Stomach (tissue), 9 donors: Measurements from ENCODE around the gene VTI1A. TPM values are rescaled to one million over a fixed set of nuclear protein-coding genes. Genes with fewer than 3 reads are reported as not detected.

Experiments
- DNase-seq, 2 donors: peaks; one replicate each; pipeline versions ENCODE4 v3.0.0 to v3.0.0-alpha.2; 2013 to 2019
- H3K27ac ChIP-seq, 5 donors: fragments of 200-600 bp in 4 of 5; sonication (generic) in 4 of 5; one replicate each; pipeline ENCODE4 v1.5.1; 2013 to 2019; ENCODE audit warnings: mild to moderate bottlenecking in 1 of 5, moderate library complexity in 1 of 5
- H3K27me3 ChIP-seq, 3 donors: fragments of 200-600 bp; sonication (generic); one replicate each; pipeline ENCODE4 v1.5.1; 2017 to 2019; ENCODE audit warnings: mixed run types in 1 of 3
- H3K36me3 ChIP-seq, 4 donors: fragments of 200-600 bp; sonication (generic); 1 replicate in 3 of 4; 2 replicates in 1 of 4; pipeline ENCODE4 v1.5.1; 2016 to 2019
- H3K4me1 ChIP-seq, 4 donors: fragments of 200-600 bp; sonication (generic); one replicate each; pipeline ENCODE4 v1.5.1; 2016 to 2019
- H3K4me3 ChIP-seq, 4 donors: fragments of 200-600 bp; sonication (generic) in 3 of 4; one replicate each; pipeline ENCODE4 v1.5.1; 2016 to 2019; ENCODE audit warnings: mild to moderate bottlenecking in 1 of 4
- H3K9me3 ChIP-seq, 4 donors: fragments of 200-600 bp; sonication (generic); one replicate each; pipeline ENCODE4 v1.5.1; 2016 to 2019
- CTCF ChIP-seq, 7 experiments: fragments of 450-650 bp in 4 of 7; fragments of 200-600 bp in 3 of 7; sonication (generic) in 3 of 7; IDR thresholded peaks; one replicate each; pipeline ENCODE4 v1.5.1; 2016 to 2019; ENCODE audit warnings: antibody characterized with exemption in 7 of 7, control low read depth in 2 of 7, mild to moderate bottlenecking in 1 of 7
- EP300 ChIP-seq: sonication (generic); formaldehyde crosslinking; IDR thresholded peaks from one replicate; pipeline ENCODE4 v1.6.1; 2017; ENCODE audit warnings: antibody characterized with exemption
- POLR2A ChIP-seq, 4 donors: fragments of 450-650 bp; IDR thresholded peaks; one replicate each; pipeline ENCODE4 v1.6.1; 2016; ENCODE audit warnings: antibody characterized with exemption in 4 of 4, control low read depth in 2 of 4, mild to moderate bottlenecking in 1 of 4, moderate library complexity in 1 of 4
- POLR2AphosphoS5 ChIP-seq, 3 donors: sonication (generic); formaldehyde crosslinking; IDR thresholded peaks; one replicate each; pipeline ENCODE4 v1.6.1; 2016; ENCODE audit warnings: antibody characterized with exemption in 3 of 3
- WGBS, 5 donors: extraction: QIAGEN DNeasy Blood & Tissue Kit in 3 of 5; methylation state at CpG; one replicate each; pipeline versions ENCODE4 v1.1.5 to v1.1.7; 2013 to 2018; 5-methylcytosine and 5-hydroxymethylcytosine counted together
- intact Hi-C: fragments of 100-400 bp; cut with DNase I; formaldehyde crosslinking; loops from one replicate; pipeline ENCODE4 v1.15.1; 2023; ENCODE audit warnings: low total_unique reads
- polyA plus RNA-seq, 3 donors: library from polyadenylated mRNA; stranded (reverse); fragments of 200-250 nt; gene quantifications; one replicate each; pipeline ENCODE4 v1.2.3, GENCODE V29; 2013
- total RNA-seq, 5 donors: library from RNA; depleted of rRNA; stranded (reverse); fragments of >200 nt; gene quantifications; one replicate each; pipeline versions ENCODE4 v1.1.0 to v1.2.3, GENCODE V29; 2014 to 2016
- donor health status: healthy with polysubstance abuse.
- donor health status: Bipolar disorder and iron deficiency.
- donor health status: healthy.

Gene VTI1A
- total and polyA plus RNA-seq, 8 donors, result 6.5 to 222 (median 57.4) TPM

GRCh38 chr10:112827951-112828350 lies 380.9 kb downstream of the VTI1A start:
- Histone ChIP-seq H3K36me3 (no peaks in the 10 kb centered on the region), H3K4me1 (peaks cover 0 to 12% (median 0%) of the 10 kb centered on the region in 4 donors), H3K27me3 (no peaks in the 10 kb centered on the region), H3K27ac (no peak overlapping the region), H3K4me3 (no peak overlapping the region), H3K9me3 (no peaks in the 10 kb centered on the region)
- no peak for TF ChIP-seq POLR2A (IDR thresholded peaks at IDR 0.05)
- TF ChIP-seq EP300, result no peak
- no peak for TF ChIP-seq CTCF (IDR thresholded peaks at IDR 0.05)
- no peak for TF ChIP-seq POLR2AphosphoS5 (IDR thresholded peaks at IDR 0.05)
- intact Hi-C loops, result no loop called here
- WGBS, 5 donors, result 92 to 99% (median 98%) methylated on average over 4 of the region's 4 CpGs
- no peak for DNase-seq

GRCh38 chr10:112831859-112832258 lies 384.8 kb downstream of the VTI1A start:
- peaks cover 0 to 25% (median 5%) of the 10 kb centered on the region in 4 donors for H3K4me1 ChIP-seq
- H3K36me3 ChIP-seq, result no peaks in the 10 kb centered on the region
- DNase-seq, result no peak
- H3K4me3 ChIP-seq, result no peak overlapping the region
- H3K27me3 ChIP-seq, result no peaks in the 10 kb centered on the region
- intact Hi-C loops, result no loop called here
- H3K27ac ChIP-seq, result no peak overlapping the region
- WGBS, 5 donors, result 93 to 95% (median 95%) methylated on average over 16 of the region's 16 CpGs
- TF ChIP-seq CTCF (IDR thresholded peaks at IDR 0.05), result no peak
- no peak for TF ChIP-seq EP300
- no peak for TF ChIP-seq POLR2AphosphoS5 (IDR thresholded peaks at IDR 0.05)
- no peak for TF ChIP-seq POLR2A (IDR thresholded peaks at IDR 0.05)
- no peaks in the 10 kb centered on the region for H3K9me3 ChIP-seq

- TF ChIP-seq EP300 (no peak), POLR2A (IDR thresholded peaks at IDR 0.05) (no peak), CTCF (IDR thresholded peaks at IDR 0.05) (no peak), POLR2AphosphoS5 (IDR thresholded peaks at IDR 0.05) (no peak)
- Histone ChIP-seq H3K27ac (no peak overlapping the region), H3K36me3 (no peaks in the 10 kb centered on the region), H3K4me3 (no peak overlapping the region), H3K9me3 (no peaks in the 10 kb centered on the region), H3K4me1 (peaks cover 0 to 25% (median 5%) of the 10 kb centered on the region in 4 donors), H3K27me3 (no peaks in the 10 kb centered on the region)
- DNase-seq, result no peak
- intact Hi-C loops, result no loop called here
- 85 to 93% (median 89%) methylated on average over 7 of the region's 7 CpGs for WGBS, 5 donors
These were observed 385.4 kb downstream of the VTI1A start for GRCh38 chr10:112832361-112832878.

- Histone ChIP-seq H3K9me3 (no peaks in the 10 kb centered on the region), H3K4me3 (no peak overlapping the region), H3K4me1 (peaks cover 0 to 25% (median 5%) of the 10 kb centered on the region in 4 donors), H3K36me3 (no peaks in the 10 kb centered on the region), H3K27me3 (no peaks in the 10 kb centered on the region), H3K27ac (no peak overlapping the region)
- 87 to 93% (median 92%) methylated on average over 2 of the region's 2 CpGs for WGBS, 5 donors
- intact Hi-C loops, result no loop called here
- no peak for TF ChIP-seq EP300
- no peak for TF ChIP-seq POLR2AphosphoS5 (IDR thresholded peaks at IDR 0.05)
- TF ChIP-seq POLR2A (IDR thresholded peaks at IDR 0.05), result no peak
- no peak for TF ChIP-seq CTCF (IDR thresholded peaks at IDR 0.05)
- no peak for DNase-seq
These were observed 385.9 kb downstream of the VTI1A start for GRCh38 chr10:112832959-112833358.
